GM06990 (cell line): ENCODE data around the gene CDH4.

Source experiments
- DNase-seq: peaks from one replicate; pipeline ENCODE4 v3.0.0-alpha.2; 2011; ENCODE audit not compliant: insufficient read length; ENCODE audit errors: extremely low read depth
- H3K27me3 ChIP-seq: replicated peaks from 2 replicates; pipeline ENCODE4 v1.6.0; 2011; ENCODE audit warnings: low read length; ENCODE audit not compliant: control insufficient read depth, insufficient read depth
- H3K36me3 ChIP-seq: 2 replicates; pipeline ENCODE4 v1.5.1; 2011; ENCODE audit warnings: low read length; ENCODE audit not compliant: control insufficient read depth, insufficient read depth
- H3K4me3 ChIP-seq: replicated peaks from 2 replicates; pipeline ENCODE4 v1.5.1; 2011; ENCODE audit warnings: low read depth, mild to moderate bottlenecking, control low read depth, low read length
- TF ChIP-seq, protein P1 (sequence below): IDR thresholded peaks from 2 replicates; pipeline ENCODE4 v1.5.1; 2011; ENCODE audit warnings: low read length, control low read depth, mild to moderate bottlenecking, inconsistent platforms; ENCODE audit not compliant: insufficient read depth, poor library complexity, severe bottlenecking

CDH4 gene

DNA sequence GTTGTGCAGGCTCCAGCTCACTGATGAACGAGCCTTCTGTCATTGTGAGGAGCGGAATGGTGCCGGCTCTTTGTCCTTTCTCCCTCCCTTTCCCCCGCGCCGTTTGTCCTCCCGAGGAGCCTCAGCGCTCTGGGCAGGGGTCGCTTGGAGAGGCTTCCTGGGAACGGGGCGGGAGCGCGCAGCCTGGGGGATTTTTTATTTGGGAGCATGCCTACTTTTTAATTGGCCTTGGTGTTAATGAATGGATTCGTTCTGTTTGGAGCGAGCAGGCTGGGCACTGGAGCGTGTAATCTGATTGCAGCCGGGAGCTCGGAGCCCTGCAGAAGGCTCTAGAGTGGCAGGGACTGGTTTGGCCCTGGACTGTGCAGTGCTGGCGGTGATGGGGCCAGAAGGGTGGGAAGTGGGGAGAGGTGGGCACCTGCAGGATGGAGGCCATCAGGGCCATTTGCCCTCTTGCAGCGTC lies 118.8 kb downstream of the CDH4 start:
- DNase-seq, result no peak
- Histone ChIP-seq H3K27me3 (no peaks in the 10 kb centered on the region), H3K4me3 (no peak overlapping the region), H3K36me3 (no peaks in the 10 kb centered on the region)
- TF ChIP-seq, protein P1, sequence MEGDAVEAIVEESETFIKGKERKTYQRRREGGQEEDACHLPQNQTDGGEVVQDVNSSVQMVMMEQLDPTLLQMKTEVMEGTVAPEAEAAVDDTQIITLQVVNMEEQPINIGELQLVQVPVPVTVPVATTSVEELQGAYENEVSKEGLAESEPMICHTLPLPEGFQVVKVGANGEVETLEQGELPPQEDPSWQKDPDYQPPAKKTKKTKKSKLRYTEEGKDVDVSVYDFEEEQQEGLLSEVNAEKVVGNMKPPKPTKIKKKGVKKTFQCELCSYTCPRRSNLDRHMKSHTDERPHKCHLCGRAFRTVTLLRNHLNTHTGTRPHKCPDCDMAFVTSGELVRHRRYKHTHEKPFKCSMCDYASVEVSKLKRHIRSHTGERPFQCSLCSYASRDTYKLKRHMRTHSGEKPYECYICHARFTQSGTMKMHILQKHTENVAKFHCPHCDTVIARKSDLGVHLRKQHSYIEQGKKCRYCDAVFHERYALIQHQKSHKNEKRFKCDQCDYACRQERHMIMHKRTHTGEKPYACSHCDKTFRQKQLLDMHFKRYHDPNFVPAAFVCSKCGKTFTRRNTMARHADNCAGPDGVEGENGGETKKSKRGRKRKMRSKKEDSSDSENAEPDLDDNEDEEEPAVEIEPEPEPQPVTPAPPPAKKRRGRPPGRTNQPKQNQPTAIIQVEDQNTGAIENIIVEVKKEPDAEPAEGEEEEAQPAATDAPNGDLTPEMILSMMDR, result no peak

DNA sequence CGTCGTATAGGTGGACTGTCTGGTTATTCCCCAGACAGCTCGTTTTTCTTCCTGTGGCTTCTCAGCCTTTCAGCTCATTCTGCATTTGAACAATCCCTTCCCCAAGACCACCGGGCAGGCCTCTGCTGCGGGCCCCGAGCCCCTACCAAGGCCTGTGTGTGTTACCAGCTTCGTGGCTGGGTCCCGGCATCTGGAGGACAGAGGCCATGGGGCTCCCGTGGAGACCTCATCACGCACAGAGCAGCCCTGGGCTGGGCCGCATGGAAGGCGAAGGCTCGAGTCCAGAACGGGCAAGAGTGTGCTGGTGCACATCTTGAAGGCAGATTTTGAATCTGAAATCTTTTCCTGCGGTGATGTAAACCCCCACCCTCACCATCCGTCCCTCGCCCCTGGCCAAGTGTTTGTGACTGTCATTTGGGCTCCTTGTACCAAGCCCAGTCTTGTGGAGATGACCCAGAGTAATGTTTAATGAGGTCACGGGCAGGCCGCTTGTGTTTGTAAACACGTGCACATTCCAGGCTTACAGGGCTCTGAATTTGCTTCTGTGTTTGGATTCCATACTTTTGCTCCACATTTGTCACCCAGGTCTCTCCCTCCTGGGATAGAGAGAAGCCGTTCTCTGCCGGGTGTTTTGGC lies 119.6 kb downstream of the CDH4 start:
- no peaks in the 10 kb centered on the region for H3K36me3 ChIP-seq
- no peak for DNase-seq
- TF ChIP-seq, protein P1, result no peak
- no peak overlapping the region for H3K4me3 ChIP-seq
- no peaks in the 10 kb centered on the region for H3K27me3 ChIP-seq

DNA sequence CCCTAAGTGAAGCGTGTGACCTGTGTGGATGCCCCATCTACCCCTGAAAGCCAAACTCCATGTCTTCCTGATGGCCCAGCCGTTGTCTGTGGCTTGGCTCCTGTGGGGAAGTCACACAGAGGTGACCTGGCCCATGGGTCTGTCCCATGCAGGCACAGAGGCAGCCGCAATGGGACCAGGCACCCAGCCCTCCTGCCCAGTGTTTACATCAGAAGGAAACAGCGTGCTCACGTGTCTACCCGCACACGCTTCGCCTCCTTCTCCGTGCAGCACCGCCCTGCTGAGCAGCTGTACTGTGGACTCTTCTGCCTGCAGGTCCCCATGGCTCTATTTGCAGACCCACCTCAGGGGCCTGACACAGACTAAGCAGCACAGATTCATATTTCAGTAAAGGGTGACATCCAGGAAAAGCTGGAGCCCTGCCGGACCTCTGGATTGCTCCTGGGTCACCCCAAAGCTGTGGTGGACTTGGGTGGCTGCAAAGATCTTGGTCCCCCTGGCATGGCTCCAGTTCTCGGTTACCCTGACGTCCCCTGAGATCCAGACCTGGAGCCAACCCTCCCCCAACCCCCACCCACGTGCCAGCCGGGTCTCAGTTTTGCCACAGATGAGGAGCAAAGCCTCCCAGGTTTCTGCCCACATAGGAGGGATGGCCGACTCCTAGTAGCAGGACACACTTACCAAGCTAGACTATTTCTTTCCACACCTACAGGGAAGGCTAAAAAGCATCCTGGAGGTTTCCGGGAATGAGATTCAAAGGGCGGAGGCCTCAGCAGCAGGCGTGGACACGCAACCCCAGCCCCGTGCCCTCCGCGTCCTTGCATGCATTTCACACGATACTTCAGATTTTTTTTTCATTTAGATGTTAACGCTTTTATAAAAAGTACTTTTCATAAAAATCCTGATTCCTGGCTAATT lies 120.3 kb downstream of the CDH4 start:
- DNase-seq, result no peak
- Histone ChIP-seq H3K4me3 (no peak overlapping the region), H3K27me3 (no peaks in the 10 kb centered on the region), H3K36me3 (no peaks in the 10 kb centered on the region)
- TF ChIP-seq, protein P1, result no peak

DNA sequence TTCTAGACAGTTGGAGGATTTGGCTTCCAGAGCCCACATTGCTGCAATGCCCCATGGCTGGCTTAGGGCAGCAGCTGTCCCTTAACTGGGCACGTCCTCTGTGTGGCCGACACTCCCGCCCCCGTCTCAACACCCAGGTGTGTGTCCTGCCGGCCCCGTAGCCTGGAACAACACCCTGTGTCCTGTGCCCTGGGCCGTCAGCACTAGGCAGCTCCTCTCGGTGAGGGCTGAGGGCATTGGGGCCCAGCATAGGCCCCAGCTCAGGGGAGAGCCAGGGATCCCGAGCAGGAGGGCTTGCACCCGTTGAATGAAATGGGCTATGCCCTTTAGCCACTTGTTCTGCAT lies 121.0 kb downstream of the CDH4 start:
- Histone ChIP-seq H3K36me3 (no peaks in the 10 kb centered on the region), H3K27me3 (no peaks in the 10 kb centered on the region), H3K4me3 (no peak overlapping the region)
- no peak for DNase-seq
- TF ChIP-seq, protein P1, result no peak

DNA sequence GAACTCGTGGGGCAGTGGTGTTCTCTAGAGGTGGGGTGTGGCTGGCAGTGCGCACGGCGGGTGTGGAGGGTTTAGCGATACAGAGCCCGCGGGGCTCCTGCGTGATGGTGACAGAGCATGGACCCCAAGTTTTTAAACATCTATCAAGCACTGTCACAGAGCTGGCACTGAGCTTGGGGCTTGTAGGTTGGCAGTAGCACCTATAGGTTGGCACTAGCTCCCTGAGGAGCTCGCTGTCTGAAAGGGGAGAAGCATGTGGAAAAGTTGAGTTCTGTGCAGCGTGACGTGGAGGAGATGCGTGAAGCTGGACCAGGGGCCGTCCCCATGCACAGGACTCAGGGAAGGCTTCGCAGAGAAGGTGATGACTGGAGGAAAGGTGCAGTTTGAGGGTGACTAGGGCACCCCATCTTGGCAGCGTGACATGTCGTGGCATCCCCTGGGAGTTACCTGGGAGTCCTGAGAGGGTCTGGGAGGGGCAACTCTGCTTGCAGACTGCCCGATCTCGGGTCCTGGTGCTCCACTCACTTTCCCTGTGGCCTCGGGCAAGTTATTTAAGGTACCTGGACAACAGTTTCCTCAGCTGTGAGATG lies 122.0 kb downstream of the CDH4 start:
- Histone ChIP-seq H3K4me3 (no peak overlapping the region), H3K27me3 (no peaks in the 10 kb centered on the region), H3K36me3 (no peaks in the 10 kb centered on the region)
- TF ChIP-seq, protein P1, result no peak
- no peak for DNase-seq
